ENCODE results near the gene DMPK.

DNA sequence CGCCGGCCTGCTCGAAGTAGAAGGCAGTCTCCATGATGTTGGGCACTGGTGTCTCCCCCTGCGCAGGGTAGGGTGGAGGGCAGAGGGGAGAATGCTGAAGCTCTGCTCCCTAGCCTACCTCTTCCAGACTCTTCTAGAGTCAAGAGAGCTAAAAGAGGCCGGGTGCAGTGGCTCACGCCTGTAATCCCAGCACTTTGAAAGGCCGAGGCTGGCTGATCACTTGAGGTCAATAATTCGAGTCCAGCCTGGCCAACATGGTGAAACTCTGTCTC is 22.6 kb upstream of the DMPK start:
- TF ChIP-seq TAF1 (IDR thresholded peaks at IDR 0.05; ENCODE audit: borderline replicate concordance, low read depth, low read length) (no peak), POLR2A (IDR thresholded peaks at IDR 0.05; ENCODE audit: low read depth, low read length) (no peak), POLR2AphosphoS5 (IDR thresholded peaks at IDR 0.05; ENCODE audit: low read depth, low read length) (no peak)
